ENCODE results near the gene SCNN1A. TPM values are rescaled to one million over a fixed set of nuclear protein-coding genes. Genes with fewer than 3 reads are reported as not detected.

SCNN1A gene
- polyA plus RNA-seq, 10 donors: 0.36 to 1.2 (median 0.40) TPM; not detected in 4

GRCh38 chr12:6384499-6385436, 9.4 kb upstream of the SCNN1A start:
- DNase-seq: no peak

GRCh38 chr12:6383572-6384498, 8.5 kb upstream of the SCNN1A start, which contains the start of gene LTBR:
LTBR (plus strand) TSS chr12:6384162; CDS start chr12:6384359, 197 bp downstream.
- DNase-seq: peak; percentile 89 to 97 (median 91)

GRCh38 chr12:6382982-6383381, 7.6 kb upstream of the SCNN1A start:
- DNase-seq: no peak

GRCh38 chr12:6382371-6382770, 7.0 kb upstream of the SCNN1A start:
- no peak for DNase-seq

- DNase-seq: no peak
Measured at GRCh38 chr12:6380141-6381121, 5.1 kb upstream of the SCNN1A start.

GRCh38 chr12:6378709-6379472, 3.5 kb upstream of the SCNN1A start:
- no peak for DNase-seq

GRCh38 chr12:6377667-6377994, 2.3 kb upstream of the SCNN1A start:
- no peak for DNase-seq

- DNase-seq: no peak
Measured at GRCh38 chr12:6376870-6377666, 1.7 kb upstream of the SCNN1A start.

GRCh38 chr12:6376079-6376869, 911 bp upstream of the SCNN1A start:
- DNase-seq: peak in 1 of 3 donors; percentile 68

GRCh38 chr12:6374786-6375160, 590 bp downstream of the SCNN1A start:
- no peak for DNase-seq

GRCh38 chr12:6374028-6374785, 1.2 kb downstream of the SCNN1A start:
- no peak for DNase-seq

- DNase-seq: no peak
Measured at GRCh38 chr12:6373022-6373787, 2.2 kb downstream of the SCNN1A start.

GRCh38 chr12:6372403-6373003, 2.9 kb downstream of the SCNN1A start:
- DNase-seq: peak in 1 of 3 donors; percentile 77

GRCh38 chr12:6370994-6371754, 4.2 kb downstream of the SCNN1A start:
- DNase-seq: no peak

GRCh38 chr12:6370576-6370935, 4.8 kb downstream of the SCNN1A start:
- no peak for DNase-seq
